Panc1 (cell line): ENCODE measurements around the gene CA10.

ENCODE experiments used
- CTCF ChIP-seq: fragments of 450-650 bp; IDR thresholded peaks from 2 replicates; pipeline ENCODE4 v1.5.1; 2017; ENCODE audit warnings: mild to moderate bottlenecking
- POLR2AphosphoS5 ChIP-seq: IDR thresholded peaks from 2 replicates; pipeline ENCODE4 v1.6.1; 2012; ENCODE audit warnings: mild to moderate bottlenecking, low read depth, low read length, moderate library complexity

GRCh38 chr17:52201767-52202519 lies 43.4 kb upstream of the CA10 start:
- TF ChIP-seq CTCF: no peak
- TF ChIP-seq POLR2AphosphoS5: no peak
